GM12875 (cell line): ENCODE measurements around the gene NETO1.

Source experiments
- H3K4me3 ChIP-seq: one replicate; pipeline ENCODE4 v1.5.1; 2011; ENCODE audit warnings: low read depth, low read length, control low read depth
- TF ChIP-seq, protein P1 (sequence below): IDR thresholded peaks from 2 replicates; pipeline ENCODE4 v1.5.1; 2011; ENCODE audit warnings: low read depth, mild to moderate bottlenecking, control low read depth, inconsistent platforms, low read length, moderate library complexity, borderline replicate concordance; ENCODE audit not compliant: insufficient read depth

The NETO1 gene

GRCh38 chr18:72700961-72701710 is 166.7 kb downstream of the NETO1 start:
- H3K4me3 ChIP-seq, result no peak overlapping the region
- TF ChIP-seq, protein P1, sequence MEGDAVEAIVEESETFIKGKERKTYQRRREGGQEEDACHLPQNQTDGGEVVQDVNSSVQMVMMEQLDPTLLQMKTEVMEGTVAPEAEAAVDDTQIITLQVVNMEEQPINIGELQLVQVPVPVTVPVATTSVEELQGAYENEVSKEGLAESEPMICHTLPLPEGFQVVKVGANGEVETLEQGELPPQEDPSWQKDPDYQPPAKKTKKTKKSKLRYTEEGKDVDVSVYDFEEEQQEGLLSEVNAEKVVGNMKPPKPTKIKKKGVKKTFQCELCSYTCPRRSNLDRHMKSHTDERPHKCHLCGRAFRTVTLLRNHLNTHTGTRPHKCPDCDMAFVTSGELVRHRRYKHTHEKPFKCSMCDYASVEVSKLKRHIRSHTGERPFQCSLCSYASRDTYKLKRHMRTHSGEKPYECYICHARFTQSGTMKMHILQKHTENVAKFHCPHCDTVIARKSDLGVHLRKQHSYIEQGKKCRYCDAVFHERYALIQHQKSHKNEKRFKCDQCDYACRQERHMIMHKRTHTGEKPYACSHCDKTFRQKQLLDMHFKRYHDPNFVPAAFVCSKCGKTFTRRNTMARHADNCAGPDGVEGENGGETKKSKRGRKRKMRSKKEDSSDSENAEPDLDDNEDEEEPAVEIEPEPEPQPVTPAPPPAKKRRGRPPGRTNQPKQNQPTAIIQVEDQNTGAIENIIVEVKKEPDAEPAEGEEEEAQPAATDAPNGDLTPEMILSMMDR, result no peak

GRCh38 chr18:72697706-72698105 is 170.1 kb downstream of the NETO1 start:
- H3K4me3 ChIP-seq, result no peak overlapping the region
- TF ChIP-seq, protein P1, result no peak

GRCh38 chr18:72692595-72692994 is 175.2 kb downstream of the NETO1 start:
- TF ChIP-seq, protein P1, result no peak
- H3K4me3 ChIP-seq, result no peak overlapping the region
